Heart left ventricle (tissue), 16 donors: Measurements from ENCODE around the gene SPTLC3. TPM values are rescaled to one million over a fixed set of nuclear protein-coding genes. Genes with fewer than 3 reads are reported as not detected.
"Not testable (repeated sequence)": the region's sequence is repeated elsewhere in the genome, so short reads cannot be mapped to it uniquely, and the experiment has no call there.

Experiments
- ATAC-seq, 4 donors: fragments of 200-7000 bp; cut with Tn5 transposase; one replicate each; pipeline ENCODE4 v1.9.1; 2020 to 2022; ENCODE audit warnings: moderate library complexity in 4 of 4, mild to moderate bottlenecking in 3 of 4, moderate number of reproducible peaks in 1 of 4
- DNase-seq, 5 donors: peaks; one replicate each; pipeline ENCODE4 v3.0.0-alpha.2; 2020
- H3K27ac ChIP-seq, 12 donors: fragments of 200-600 bp; sonication (generic) in 4 of 12; one replicate each; pipeline versions ENCODE4 v1.5.0 to v1.8.0; 2016 to 2022; ENCODE audit warnings: mild to moderate bottlenecking in 2 of 12
- H3K27me3 ChIP-seq, 9 donors: fragments of 200-600 bp; sonication (generic) in 2 of 9; one replicate each; pipeline versions ENCODE4 v1.5.1 to v1.8.0; 2016 to 2022; ENCODE audit warnings: mild to moderate bottlenecking in 3 of 9
- H3K36me3 ChIP-seq, 9 donors: fragments of 200-600 bp; sonication (generic) in 2 of 9; one replicate each; pipeline versions ENCODE4 v1.5.0 to v1.8.0; 2018 to 2022; ENCODE audit warnings: mild to moderate bottlenecking in 2 of 9
- H3K4me1 ChIP-seq, 12 donors: fragments of 200-600 bp; sonication (generic) in 4 of 12; one replicate each; pipeline versions ENCODE4 v1.5.0 to v1.8.0; 2016 to 2022; ENCODE audit warnings: mild to moderate bottlenecking in 3 of 12
- H3K4me3 ChIP-seq, 12 donors: fragments of 200-600 bp; sonication (generic) in 4 of 12; one replicate each; pipeline versions ENCODE4 v1.5.0 to v1.8.0; 2017 to 2022; ENCODE audit warnings: mild to moderate bottlenecking in 9 of 12, moderate library complexity in 4 of 12
- H3K9me3 ChIP-seq, 12 donors: fragments of 200-600 bp; sonication (generic) in 4 of 12; one replicate each; pipeline versions ENCODE4 v1.5.0 to v1.8.0; 2016 to 2022; ENCODE audit warnings: mild to moderate bottlenecking in 1 of 12
- CTCF ChIP-seq, 12 donors: fragments of 200-600 bp; sonication (generic) in 4 of 12; IDR thresholded peaks; one replicate each; pipeline versions ENCODE4 v1.5.0 to v1.8.0; 2018 to 2022; ENCODE audit warnings: antibody characterized with exemption in 12 of 12, mild to moderate bottlenecking in 5 of 12
- POLR2A ChIP-seq, 2 donors: fragments of 450-650 bp; IDR thresholded peaks; one replicate each; pipeline ENCODE4 v1.6.1; 2017; ENCODE audit warnings: antibody characterized with exemption in 2 of 2, mild to moderate bottlenecking in 2 of 2, moderate library complexity in 2 of 2
- WGBS, 4 donors: extraction: QIAGEN DNeasy Blood & Tissue Kit in 2 of 4; methylation state at CpG; one replicate each; pipeline versions ENCODE4 v1.1.5 to v1.1.7; 2013 to 2018; 5-methylcytosine and 5-hydroxymethylcytosine counted together
- intact Hi-C, 10 donors: fragments of 100-400 bp; cut with DNase I; formaldehyde crosslinking; loops; one replicate each; pipeline versions ENCODE4 v1.11.1 to v1.14.2; 2022
- polyA plus RNA-seq, 2 donors: library from polyadenylated mRNA; stranded (reverse); fragments of 200-250 nt; gene quantifications; one replicate each; pipeline ENCODE4 v1.2.3, GENCODE V29; 2013
- total RNA-seq, 9 donors: library from RNA; depleted of rRNA in 2 of 9; stranded (reverse); fragments of >200 nt in 2 of 9; fragmentation: NEBNext Ultra II Directional in 3 of 9; extraction: Animal tissue kit (Norgen Biotek cat#: 25700) in 3 of 9; gene quantifications; one replicate each; pipeline versions ENCODE4 v1.1.0 to v1.2.4, GENCODE V29; 2016 to 2023
- donor health status: ischemic (EF 13 %, LVEDD 7.1; RV severe dilation, severe dysfunction).
- donor health status: healthy with polysubstance abuse.
- donor health status: DM: no; HTN: yes; CAD: no.
- donor health status: DM: no; HTN: no; CAD: no.
- donor health status: ischemic (EF 25% LVEDD 6.9; RV normal size, moderate dysfunction).
- donor health status: ischemic (EF 25% LVEDD 5.7; RV mildly dilated, moderate dysfunction).
- donor health status: healthy.
- donor health status: DM: yes; HTN: yes; CAD: no.
- donor health status: ischemic (EF 35%, LVEDD 5.7; RV mildly dilated, moderate dysfunction).
- donor health status: nonischemic (EF 11% LVEDD 7.7; RV severe dilation, severe dysfunction).
- donor health status: DM: yes; HTN: yes; CAD: no.
- donor health status: PGD.
- donor health status: ischemic (EF 29% LVEDD 5.4; RV normal size, mild dysfunction).
- donor health status: nonischemic (EF 23%, LVEDD 6.1; RV moderate dilation, normal function).

The SPTLC3 gene
- total and polyA plus RNA-seq, 11 donors = 0.57 to 15.4 (median 6.0) TPM

DNA sequence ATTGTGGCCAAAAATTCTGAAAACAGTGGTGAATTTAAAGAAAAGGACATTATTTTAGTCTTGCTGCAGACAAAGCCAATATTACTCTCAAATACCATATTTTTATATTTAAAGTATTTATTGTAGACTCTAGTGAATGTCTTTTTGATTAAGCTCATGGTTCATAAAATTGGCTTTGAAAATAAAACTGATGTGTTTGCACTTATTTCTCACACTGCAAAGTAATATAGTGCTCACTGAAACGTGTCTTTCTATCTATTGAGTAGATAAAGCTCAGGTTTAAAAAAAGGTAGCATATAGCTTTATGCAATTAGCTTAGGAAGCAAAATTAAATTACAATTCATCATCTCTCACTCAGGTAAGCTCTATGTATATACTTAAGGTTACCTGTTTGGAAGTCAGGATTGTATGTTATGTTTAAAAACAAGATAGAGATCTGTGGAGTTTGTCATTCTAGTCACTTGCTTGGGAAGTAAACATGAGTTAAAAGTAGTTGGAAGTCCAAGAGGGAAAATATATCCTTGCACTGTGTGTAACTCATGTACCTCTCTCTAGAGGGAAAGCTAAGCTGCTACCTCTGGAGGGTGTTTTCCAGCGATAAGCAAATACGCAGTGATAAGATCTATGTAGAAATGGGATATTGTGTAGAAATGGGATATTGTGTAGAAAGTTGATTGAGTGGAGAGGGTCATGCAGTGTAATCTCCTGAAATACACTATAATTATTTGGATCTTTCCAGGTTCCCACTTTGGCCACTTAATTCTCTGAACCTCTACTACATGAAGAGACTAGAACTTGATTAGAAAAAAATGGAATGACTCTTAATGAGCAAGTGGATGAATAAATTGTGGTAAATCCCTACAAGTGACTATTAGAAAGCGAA is 29.9 kb upstream of the SPTLC3 start:
- TF ChIP-seq POLR2A (IDR thresholded peaks at IDR 0.05) (no peak), CTCF (IDR thresholded peaks at IDR 0.05) (no peak)
- Histone ChIP-seq H3K9me3 (no peaks in the 10 kb centered on the region), H3K4me3 (no peak overlapping the region), H3K27me3 (no peaks in the 10 kb centered on the region), H3K27ac (no peak overlapping the region), H3K36me3 (no peaks in the 10 kb centered on the region), H3K4me1 (no peaks in the 10 kb centered on the region)
- intact Hi-C loops = no loop called here
- no peak for ATAC-seq
- WGBS, 4 donors = 83 to 86% (median 84%) methylated on average over 4 of the region's 4 CpGs
- no peak for DNase-seq

DNA sequence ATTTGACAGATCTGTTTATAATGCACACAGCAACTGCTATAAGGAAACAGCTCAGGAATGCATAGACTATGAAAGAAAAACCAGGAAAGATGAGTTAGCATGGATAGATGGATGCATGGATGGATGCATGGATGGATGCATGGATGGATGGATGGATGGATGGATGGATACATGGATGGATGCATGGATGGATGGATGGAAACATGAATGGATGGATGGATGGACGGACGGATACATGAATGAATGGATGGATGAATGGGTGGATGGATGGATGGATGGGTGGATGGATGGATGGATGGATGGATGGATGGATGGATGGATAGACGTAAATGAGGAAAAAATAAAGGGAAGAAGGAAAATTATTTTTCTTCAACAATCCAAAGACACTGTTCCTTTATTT is 29.1 kb upstream of the SPTLC3 start:
- ATAC-seq, H3K27ac ChIP-seq, H3K4me3 ChIP-seq, H3K9me3 ChIP-seq, intact Hi-C loops, H3K36me3 ChIP-seq, DNase-seq, H3K27me3 ChIP-seq, H3K4me1 ChIP-seq: not testable (repeated sequence)
- 91 to 94% (median 92%) methylated on average over 3 of the region's 3 CpGs for WGBS, 4 donors

DNA sequence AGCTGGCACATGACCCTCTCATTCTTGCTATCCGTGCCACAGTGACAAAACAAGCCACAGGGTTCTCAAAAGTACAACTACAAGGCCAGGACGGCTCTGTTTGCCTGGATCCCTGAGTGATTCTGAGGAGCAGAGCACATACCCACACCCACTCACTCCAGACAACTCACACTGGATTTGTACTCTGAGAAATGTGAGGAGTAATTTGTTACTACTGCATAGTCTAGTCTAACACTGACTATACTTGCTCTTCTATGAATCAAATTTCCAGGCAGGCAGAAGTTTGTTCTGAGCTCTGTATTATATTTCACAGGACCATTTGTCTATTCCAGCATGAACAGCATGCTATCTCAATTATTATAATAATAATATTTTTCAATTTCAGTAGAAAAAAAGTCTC is 26.7 kb upstream of the SPTLC3 start:
- no peaks in the 10 kb centered on the region for H3K9me3 ChIP-seq
- no peak overlapping the region for H3K27ac ChIP-seq
- TF ChIP-seq CTCF (IDR thresholded peaks at IDR 0.05) (no peak), POLR2A (IDR thresholded peaks at IDR 0.05) (no peak)
- H3K27me3 ChIP-seq = no peaks in the 10 kb centered on the region
- H3K36me3 ChIP-seq = no peaks in the 10 kb centered on the region
- no peak for DNase-seq
- WGBS, 4 donors = 88 to 97% (median 90%) methylated on average over 2 of the region's 2 CpGs
- H3K4me1 ChIP-seq = no peaks in the 10 kb centered on the region
- ATAC-seq = no peak
- no peak overlapping the region for H3K4me3 ChIP-seq
- intact Hi-C loops = no loop called here

GRCh38 chr20:12984069-12984765 is 24.6 kb upstream of the SPTLC3 start:
- DNase-seq (no peak), ATAC-seq (no peak)
- Histone ChIP-seq H3K36me3 (no peaks in the 10 kb centered on the region), H3K27me3 (no peaks in the 10 kb centered on the region), H3K9me3 (no peaks in the 10 kb centered on the region), H3K4me1 (no peaks in the 10 kb centered on the region), H3K27ac (no peak overlapping the region), H3K4me3 (no peak overlapping the region)
- intact Hi-C loops = no loop called here
- 81 to 89% (median 88%) methylated on average over 2 of the region's 2 CpGs for WGBS, 4 donors
- TF ChIP-seq POLR2A (IDR thresholded peaks at IDR 0.05) (no peak), CTCF (IDR thresholded peaks at IDR 0.05) (no peak)
